CD4-positive, alpha-beta T cell treated with Interleukin-12 subunit alpha and Interleukin-12 subunit beta, for 1 hour (primary cell): ENCODE measurements around the gene TSPAN5.

ENCODE experiments used
- DNase-seq: peaks from one replicate; pipeline ENCODE4 v3.0.0-alpha.2; 2020

TSPAN5 gene

GRCh38 chr4:98434816-98435215 is 223.6 kb downstream of the TSPAN5 start:
- no peak for DNase-seq

GRCh38 chr4:98433691-98434090 is 224.7 kb downstream of the TSPAN5 start:
- no peak for DNase-seq

GRCh38 chr4:98430708-98431403 is 227.6 kb downstream of the TSPAN5 start:
- no peak for DNase-seq

GRCh38 chr4:98423009-98423408 is 235.4 kb downstream of the TSPAN5 start:
- no peak for DNase-seq

- DNase-seq = no peak
These were observed 237.3 kb downstream of the TSPAN5 start for GRCh38 chr4:98421111-98421510.
